Neural cell (in vitro differentiated cells): Measurements from ENCODE around the gene TSPAN32. TPM values are rescaled to one million over a fixed set of nuclear protein-coding genes. Genes with fewer than 3 reads are reported as not detected.

Experiments
- H2AFZ ChIP-seq: fragments of 200-600, 300-800 bp; sonication (generic), shearing (Covaris generic); 2 replicates; pipeline ENCODE4 v1.6.0; 2014; ENCODE audit warnings: low read depth, mild to moderate bottlenecking, antibody characterized with exemption, low read length, moderate library complexity
- H3F3A ChIP-seq: fragments of 200-600 bp; shearing (Covaris generic); 2 replicates; pipeline ENCODE4 v1.6.1; 2016; ENCODE audit warnings: mild to moderate bottlenecking, moderate library complexity, mixed read lengths, antibody characterized with exemption, low read length; ENCODE audit not compliant: insufficient read depth, poor library complexity, severe bottlenecking
- H3K27ac ChIP-seq: fragments of 200-600, 300-800 bp; sonication (generic), shearing (Covaris generic); 2 replicates; pipeline ENCODE4 v1.5.1; 2014; ENCODE audit warnings: mild to moderate bottlenecking, low read length, moderate library complexity
- H3K27me3 ChIP-seq: fragments of 300-800, 200-600 bp; sonication (generic), shearing (Covaris generic); 2 replicates; pipeline ENCODE4 v1.6.0; 2014; ENCODE audit warnings: mild to moderate bottlenecking, low read depth, low read length, moderate library complexity; ENCODE audit not compliant: insufficient read depth
- H3K36me3 ChIP-seq: fragments of 300-800, 200-600 bp; sonication (generic), shearing (Covaris generic); 2 replicates; pipeline ENCODE4 v1.5.1; 2014; ENCODE audit warnings: mild to moderate bottlenecking, antibody characterized with exemption, low read length, moderate library complexity; ENCODE audit not compliant: insufficient read depth
- H3K4me2 ChIP-seq: fragments of 300-800, 200-600 bp; sonication (generic), shearing (Covaris generic); 2 replicates; pipeline ENCODE4 v1.6.0; 2014; ENCODE audit warnings: mild to moderate bottlenecking, low read length
- H3K4me3 ChIP-seq: fragments of 300-800, 200-600 bp; sonication (generic), shearing (Covaris generic); 2 replicates; pipeline ENCODE4 v1.5.1; 2014; ENCODE audit warnings: mild to moderate bottlenecking, low read length, moderate library complexity
- H3K79me2 ChIP-seq: fragments of 200-600 bp; shearing (Covaris generic); replicated peaks from 2 replicates; pipeline ENCODE4 v1.6.0; 2014; ENCODE audit warnings: mild to moderate bottlenecking, low read length, moderate library complexity; ENCODE audit not compliant: insufficient read depth
- H3K9ac ChIP-seq: fragments of 300-800, 200-600 bp; sonication (generic), shearing (Covaris generic); 2 replicates; pipeline ENCODE4 v1.6.1; 2016; ENCODE audit warnings: mild to moderate bottlenecking, low read length, mixed read lengths
- H3K9me2 ChIP-seq: fragments of 200-600 bp; shearing (Covaris generic); 2 replicates; pipeline ENCODE4 v1.6.1; 2016; ENCODE audit warnings: mild to moderate bottlenecking, low read length, mixed read lengths; ENCODE audit not compliant: insufficient read depth
- H3K9me3 ChIP-seq: fragments of 200-600, 300-800 bp; sonication (generic), shearing (Covaris generic); 2 replicates; pipeline ENCODE4 v1.6.1; 2016; ENCODE audit warnings: mild to moderate bottlenecking, mixed run types, low read length, moderate library complexity, mixed read lengths
- H4K20me1 ChIP-seq: fragments of 200-600 bp; shearing (Covaris generic); 2 replicates; pipeline ENCODE4 v1.6.1; 2016; ENCODE audit warnings: mild to moderate bottlenecking, mixed run types; ENCODE audit not compliant: insufficient read depth
- EP300 ChIP-seq: fragments of 450-650 bp; conservative IDR thresholded peaks from 2 replicates; pipeline ENCODE4 v1.6.1; 2014; ENCODE audit warnings: antibody characterized with exemption, mild to moderate bottlenecking, moderate library complexity; ENCODE audit not compliant: poor library complexity, severe bottlenecking
- EZH2 ChIP-seq: fragments of 200-600, 300-800 bp; shearing (Covaris generic), sonication (generic); IDR thresholded peaks from 2 replicates; pipeline ENCODE4 v1.6.1; 2014; ENCODE audit warnings: antibody characterized with exemption, low read length, borderline replicate concordance, mild to moderate bottlenecking; ENCODE audit not compliant: insufficient read depth, poor library complexity, severe bottlenecking
- MXI1 ChIP-seq: fragments of 450-650 bp; conservative IDR thresholded peaks from 2 replicates; pipeline ENCODE4 v1.6.1; 2014; ENCODE audit warnings: antibody characterized with exemption, mild to moderate bottlenecking; ENCODE audit not compliant: poor library complexity, severe bottlenecking
- POLR2AphosphoS5 ChIP-seq: IDR thresholded peaks from 2 replicates; pipeline ENCODE4 v1.6.1; 2012
- RAD21 ChIP-seq: fragments of 450-650 bp; conservative IDR thresholded peaks from 2 replicates; pipeline ENCODE4 v1.6.1; 2014; ENCODE audit warnings: antibody characterized with exemption, mild to moderate bottlenecking, moderate library complexity
- SMC3 ChIP-seq: fragments of 450-650 bp; conservative IDR thresholded peaks from 2 replicates; pipeline ENCODE4 v1.6.1; 2014; ENCODE audit warnings: antibody characterized with exemption, mild to moderate bottlenecking, moderate library complexity; ENCODE audit not compliant: poor library complexity
- TAF1 ChIP-seq: IDR thresholded peaks from 2 replicates; pipeline ENCODE4 v1.6.1; 2012; ENCODE audit warnings: low read depth
- polyA plus RNA-seq: library from polyadenylated mRNA; depleted of rRNA; stranded (reverse); fragments of >200 nt; gene quantifications from 2 replicates; pipeline ENCODE4 v1.2.3, GENCODE V29; 2014
- TF ChIP-seq, protein P1 (sequence below): IDR thresholded peaks from 2 replicates; pipeline ENCODE4 v1.6.1; 2012; ENCODE audit warnings: borderline replicate concordance
- TF ChIP-seq, protein P2 (sequence below): fragments of 450-650 bp; IDR thresholded peaks from 2 replicates; pipeline ENCODE4 v1.5.1; 2014; ENCODE audit warnings: antibody characterized with exemption, mild to moderate bottlenecking, moderate library complexity; ENCODE audit not compliant: poor library complexity, severe bottlenecking

TSPAN32 gene
- polyA plus RNA-seq, 1 donor from 2014 or later: not detected

DNA sequence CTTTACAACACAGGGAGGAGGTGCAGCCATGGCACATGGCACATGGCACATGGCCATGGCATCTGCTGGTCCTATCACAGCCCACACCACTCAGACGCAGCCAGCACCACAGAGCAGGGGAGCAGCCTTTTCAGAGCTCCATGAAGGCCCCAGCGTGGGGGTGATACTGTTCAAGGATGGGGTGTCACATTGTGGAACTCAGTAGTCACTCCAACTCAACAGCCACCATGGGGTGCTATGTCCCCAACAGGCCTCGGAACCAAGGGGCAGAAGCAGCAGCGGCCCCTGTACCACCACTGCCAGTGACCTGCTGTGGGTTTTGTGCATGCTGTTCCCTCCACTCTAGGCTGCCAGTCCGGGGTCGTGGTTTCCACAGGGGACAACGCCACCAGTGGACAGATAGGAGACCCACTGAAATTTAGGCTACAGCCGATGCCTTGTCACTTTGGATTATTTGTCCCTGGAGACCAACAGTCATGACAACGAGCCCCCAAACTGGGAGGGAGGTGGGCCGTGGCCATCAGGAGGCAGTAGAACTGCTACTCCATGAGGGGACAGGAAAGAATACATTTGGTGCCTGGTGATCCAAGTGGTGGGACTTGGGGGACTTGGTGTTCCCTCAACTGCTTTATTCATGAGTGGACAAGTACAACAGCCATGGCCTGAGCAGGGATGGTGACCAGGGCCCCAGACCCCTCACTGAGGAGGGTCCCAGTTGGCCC lies 44.9 kb downstream of the TSPAN32 start:
- Histone ChIP-seq H3K27me3 (no peaks in the 10 kb centered on the region), H4K20me1 (no peaks in the 10 kb centered on the region), H3F3A (no peaks in the 10 kb centered on the region), H3K4me2 (no peak overlapping the region), H3K79me2 (no peaks in the 10 kb centered on the region), H3K9me2 (no peaks in the 10 kb centered on the region), H3K9ac (no peak overlapping the region), H3K4me3 (no peak overlapping the region), H3K9me3 (peaks cover 7% of the 10 kb centered on the region), H2AFZ (no peak overlapping the region), H3K36me3 (no peaks in the 10 kb centered on the region), H3K27ac (no peak overlapping the region)
- TF ChIP-seq TAF1 (no peak), EZH2 (no peak), SMC3 (no peak), RAD21 (no peak), MXI1 (no peak), EP300 (no peak), POLR2AphosphoS5 (no peak)
- TF ChIP-seq, protein P1, sequence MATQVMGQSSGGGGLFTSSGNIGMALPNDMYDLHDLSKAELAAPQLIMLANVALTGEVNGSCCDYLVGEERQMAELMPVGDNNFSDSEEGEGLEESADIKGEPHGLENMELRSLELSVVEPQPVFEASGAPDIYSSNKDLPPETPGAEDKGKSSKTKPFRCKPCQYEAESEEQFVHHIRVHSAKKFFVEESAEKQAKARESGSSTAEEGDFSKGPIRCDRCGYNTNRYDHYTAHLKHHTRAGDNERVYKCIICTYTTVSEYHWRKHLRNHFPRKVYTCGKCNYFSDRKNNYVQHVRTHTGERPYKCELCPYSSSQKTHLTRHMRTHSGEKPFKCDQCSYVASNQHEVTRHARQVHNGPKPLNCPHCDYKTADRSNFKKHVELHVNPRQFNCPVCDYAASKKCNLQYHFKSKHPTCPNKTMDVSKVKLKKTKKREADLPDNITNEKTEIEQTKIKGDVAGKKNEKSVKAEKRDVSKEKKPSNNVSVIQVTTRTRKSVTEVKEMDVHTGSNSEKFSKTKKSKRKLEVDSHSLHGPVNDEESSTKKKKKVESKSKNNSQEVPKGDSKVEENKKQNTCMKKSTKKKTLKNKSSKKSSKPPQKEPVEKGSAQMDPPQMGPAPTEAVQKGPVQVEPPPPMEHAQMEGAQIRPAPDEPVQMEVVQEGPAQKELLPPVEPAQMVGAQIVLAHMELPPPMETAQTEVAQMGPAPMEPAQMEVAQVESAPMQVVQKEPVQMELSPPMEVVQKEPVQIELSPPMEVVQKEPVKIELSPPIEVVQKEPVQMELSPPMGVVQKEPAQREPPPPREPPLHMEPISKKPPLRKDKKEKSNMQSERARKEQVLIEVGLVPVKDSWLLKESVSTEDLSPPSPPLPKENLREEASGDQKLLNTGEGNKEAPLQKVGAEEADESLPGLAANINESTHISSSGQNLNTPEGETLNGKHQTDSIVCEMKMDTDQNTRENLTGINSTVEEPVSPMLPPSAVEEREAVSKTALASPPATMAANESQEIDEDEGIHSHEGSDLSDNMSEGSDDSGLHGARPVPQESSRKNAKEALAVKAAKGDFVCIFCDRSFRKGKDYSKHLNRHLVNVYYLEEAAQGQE: no peak
- TF ChIP-seq, protein P2, sequence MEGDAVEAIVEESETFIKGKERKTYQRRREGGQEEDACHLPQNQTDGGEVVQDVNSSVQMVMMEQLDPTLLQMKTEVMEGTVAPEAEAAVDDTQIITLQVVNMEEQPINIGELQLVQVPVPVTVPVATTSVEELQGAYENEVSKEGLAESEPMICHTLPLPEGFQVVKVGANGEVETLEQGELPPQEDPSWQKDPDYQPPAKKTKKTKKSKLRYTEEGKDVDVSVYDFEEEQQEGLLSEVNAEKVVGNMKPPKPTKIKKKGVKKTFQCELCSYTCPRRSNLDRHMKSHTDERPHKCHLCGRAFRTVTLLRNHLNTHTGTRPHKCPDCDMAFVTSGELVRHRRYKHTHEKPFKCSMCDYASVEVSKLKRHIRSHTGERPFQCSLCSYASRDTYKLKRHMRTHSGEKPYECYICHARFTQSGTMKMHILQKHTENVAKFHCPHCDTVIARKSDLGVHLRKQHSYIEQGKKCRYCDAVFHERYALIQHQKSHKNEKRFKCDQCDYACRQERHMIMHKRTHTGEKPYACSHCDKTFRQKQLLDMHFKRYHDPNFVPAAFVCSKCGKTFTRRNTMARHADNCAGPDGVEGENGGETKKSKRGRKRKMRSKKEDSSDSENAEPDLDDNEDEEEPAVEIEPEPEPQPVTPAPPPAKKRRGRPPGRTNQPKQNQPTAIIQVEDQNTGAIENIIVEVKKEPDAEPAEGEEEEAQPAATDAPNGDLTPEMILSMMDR: no peak

DNA sequence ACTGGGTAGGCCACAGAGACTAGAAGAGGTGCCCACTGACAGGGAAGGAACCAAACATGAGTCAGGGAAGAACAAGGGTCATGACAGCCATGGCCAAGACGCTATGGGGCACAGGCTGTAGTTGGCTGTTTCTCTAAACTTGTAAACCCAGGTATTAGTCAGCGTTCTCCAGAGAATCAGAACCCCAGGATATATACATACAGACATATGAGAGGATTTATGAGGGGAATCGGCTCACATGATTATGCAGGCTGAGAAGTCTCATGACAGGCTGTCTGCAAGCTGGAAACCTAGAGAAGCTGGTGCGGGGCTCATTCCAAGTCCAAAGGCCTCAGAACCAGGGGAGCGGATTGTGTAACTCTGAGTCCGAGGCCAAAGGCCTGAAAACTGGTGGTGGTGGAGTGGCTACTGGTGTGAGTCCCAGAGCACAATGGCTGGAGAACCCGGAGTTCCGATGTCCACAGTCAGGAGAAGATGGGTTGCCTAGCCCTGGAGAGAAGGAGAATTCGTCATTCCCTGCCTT lies 45.6 kb downstream of the TSPAN32 start:
- TF ChIP-seq, protein P1: no peak
- TF ChIP-seq EP300: no peak
- TF ChIP-seq POLR2AphosphoS5: no peak
- no peak for TF ChIP-seq MXI1
- no peak for TF ChIP-seq TAF1
- no peak overlapping the region for H3K27ac ChIP-seq

More for the DNA sequence above, 45.6 kb downstream of the TSPAN32 start:
- H2AFZ ChIP-seq: no peak overlapping the region
- H3K9me3 ChIP-seq: peaks cover 7% of the 10 kb centered on the region
- no peak overlapping the region for H3K9ac ChIP-seq
- H4K20me1 ChIP-seq: no peaks in the 10 kb centered on the region
- no peaks in the 10 kb centered on the region for H3K27me3 ChIP-seq
- H3F3A ChIP-seq: no peaks in the 10 kb centered on the region
- H3K9me2 ChIP-seq: no peaks in the 10 kb centered on the region
- no peak overlapping the region for H3K4me3 ChIP-seq
- H3K36me3 ChIP-seq: no peaks in the 10 kb centered on the region
- no peak overlapping the region for H3K4me2 ChIP-seq
- no peaks in the 10 kb centered on the region for H3K79me2 ChIP-seq
